Measurements from ENCODE around the gene ENTREP3.

Gene ENTREP3

GRCh38 chr1:155260276-155260675 is 5.0 kb upstream of the ENTREP3 start:
- H3K56ac ChIP-seq (ENCODE audit: low read length), result no peak overlapping the region
- no peak overlapping the region for H3K18ac ChIP-seq (ENCODE audit: low read length)
- H3K4ac ChIP-seq (ENCODE audit: low read depth, low read length), result no peak overlapping the region
- H3K4me1 ChIP-seq (ENCODE audit: control insufficient read depth, low read depth, low read length), result peaks cover 3% of the 10 kb centered on the region
- H3K79me1 ChIP-seq (ENCODE audit: low read length), result peaks cover 5% of the 10 kb centered on the region
- no peak overlapping the region for H3K4me2 ChIP-seq (ENCODE audit: low read length)
- no peak overlapping the region for H3K27ac ChIP-seq (ENCODE audit: low read depth, low read length)
- H3K4me3 ChIP-seq (ENCODE audit: low read length), result no peak overlapping the region
- H2BK120ac ChIP-seq (ENCODE audit: low read depth, low read length), result no peak overlapping the region
- peaks cover 8% of the 10 kb centered on the region for H3K36me3 ChIP-seq (ENCODE audit: control insufficient read depth, insufficient read depth, low read length)
- H3K23ac ChIP-seq (ENCODE audit: low read length), result no peak overlapping the region
- H4K8ac ChIP-seq (ENCODE audit: low read depth, low read length), result no peak overlapping the region
- no peaks in the 10 kb centered on the region for H3K27me3 ChIP-seq (ENCODE audit: insufficient read depth, low read length, poor library complexity)
- WGBS (ENCODE audit: extremely low coverage, insufficient coverage, low lambda C conversion rate), result no CpG with 5 or more reads among the region's 5 CpGs
- H2BK15ac ChIP-seq (replicated peaks; ENCODE audit: low read depth), result no peak overlapping the region
- no peak for DNase-seq
- H2BK5ac ChIP-seq (ENCODE audit: low read length), result no peak overlapping the region
- H3K9ac ChIP-seq (ENCODE audit: low read length), result no peak overlapping the region
- H2AK5ac ChIP-seq (ENCODE audit: low read length), result no peak overlapping the region
- H3K79me2 ChIP-seq (ENCODE audit: control insufficient read depth, insufficient read depth, low read length), result peaks cover 4% of the 10 kb centered on the region
- H4K5ac ChIP-seq (ENCODE audit: low read length), result no peak overlapping the region

DNA sequence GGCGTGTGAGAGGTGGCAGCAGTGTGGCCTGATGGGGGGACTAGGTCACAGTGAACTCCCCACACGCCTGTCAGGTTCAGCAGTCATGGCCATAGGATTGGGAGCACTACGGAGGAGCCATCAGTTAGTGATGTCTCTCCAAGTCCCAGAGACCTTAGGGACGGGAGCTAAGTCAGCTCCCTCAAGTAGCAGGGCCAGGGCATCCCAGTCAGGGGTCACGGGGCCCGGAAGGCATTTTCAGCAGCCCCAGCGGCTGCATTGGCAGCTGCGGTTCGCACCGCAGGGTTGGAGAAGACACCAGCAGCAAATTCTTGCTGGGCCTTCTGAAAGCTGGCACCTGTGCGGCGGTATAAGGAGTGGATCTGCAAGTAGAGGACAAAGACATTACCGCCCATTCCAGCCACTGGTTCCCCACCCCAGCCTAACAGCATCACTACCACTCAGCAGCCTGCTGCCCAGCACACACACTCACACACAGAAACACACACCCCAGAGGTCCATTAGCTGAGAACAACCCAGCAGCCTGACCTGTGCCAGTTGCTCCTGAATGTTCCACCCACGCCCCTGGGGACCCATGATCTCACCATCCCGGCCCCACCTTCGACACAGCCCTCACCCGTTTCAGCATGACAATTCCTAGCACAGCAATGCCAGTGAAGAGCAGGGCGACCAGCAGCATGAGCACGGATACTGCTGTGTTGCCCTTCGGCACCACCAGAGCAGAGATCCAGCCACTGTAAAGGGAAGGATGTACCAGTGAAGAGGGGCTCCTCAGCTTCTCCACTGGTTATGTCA is 972 bp upstream of the ENTREP3 start:
- peaks cover 2% of the 10 kb centered on the region for H3K79me2 ChIP-seq (ENCODE audit: control insufficient read depth, insufficient read depth, low read length)
- no peak overlapping the region for H2AK5ac ChIP-seq (ENCODE audit: low read length)
- no peak overlapping the region for H3K4me3 ChIP-seq (ENCODE audit: low read length)
- H4K8ac ChIP-seq (ENCODE audit: low read depth, low read length), result no peak overlapping the region
- H2BK15ac ChIP-seq (replicated peaks; ENCODE audit: low read depth), result no peak overlapping the region
- no peak overlapping the region for H2BK5ac ChIP-seq (ENCODE audit: low read length)
- H2BK120ac ChIP-seq (ENCODE audit: low read depth, low read length), result no peak overlapping the region
- no CpG with 5 or more reads among the region's 20 CpGs for WGBS (ENCODE audit: extremely low coverage, insufficient coverage, low lambda C conversion rate)
- H3K4ac ChIP-seq (ENCODE audit: low read depth, low read length), result no peak overlapping the region
- peaks cover 3% of the 10 kb centered on the region for H3K36me3 ChIP-seq (ENCODE audit: control insufficient read depth, insufficient read depth, low read length)
- no peak overlapping the region for H3K23ac ChIP-seq (ENCODE audit: low read length)
- peak overlapping the region; percentile 86 for H3K9ac ChIP-seq (ENCODE audit: low read length)
- no peak overlapping the region for H4K5ac ChIP-seq (ENCODE audit: low read length)
- no peaks in the 10 kb centered on the region for H3K27me3 ChIP-seq (ENCODE audit: insufficient read depth, low read length, poor library complexity)
- peaks cover 8% of the 10 kb centered on the region for H3K4me1 ChIP-seq (ENCODE audit: control insufficient read depth, low read depth, low read length)
- peaks cover 8% of the 10 kb centered on the region for H3K79me1 ChIP-seq (ENCODE audit: low read length)
- H3K27ac ChIP-seq (ENCODE audit: low read depth, low read length), result no peak overlapping the region
- H3K4me2 ChIP-seq (ENCODE audit: low read length), result peak overlapping the region; percentile 95
- no peak for DNase-seq
- peak overlapping the region; percentile 95 for H3K56ac ChIP-seq (ENCODE audit: low read length)
- H3K18ac ChIP-seq (ENCODE audit: low read length), result no peak overlapping the region

- Histone ChIP-seq H2BK5ac (ENCODE audit: low read length) (no peak overlapping the region), H3K36me3 (ENCODE audit: control insufficient read depth, insufficient read depth, low read length) (peaks cover 3% of the 10 kb centered on the region), H3K27ac (ENCODE audit: low read depth, low read length) (no peak overlapping the region), H3K79me1 (ENCODE audit: low read length) (peaks cover 4% of the 10 kb centered on the region), H2AK5ac (ENCODE audit: low read length) (peak overlapping the region; percentile 59), H3K23ac (ENCODE audit: low read length) (peak overlapping the region; percentile 85), H3K4me1 (ENCODE audit: control insufficient read depth, low read depth, low read length) (peaks cover 8% of the 10 kb centered on the region), H4K8ac (ENCODE audit: low read depth, low read length) (no peak overlapping the region), H3K56ac (ENCODE audit: low read length) (peak overlapping the region; percentile 95), H2BK120ac (ENCODE audit: low read depth, low read length) (no peak overlapping the region), H3K18ac (ENCODE audit: low read length) (peak overlapping the region; percentile 12), H3K4me3 (ENCODE audit: low read length) (peak overlapping the region; percentile 69), H3K4me2 (ENCODE audit: low read length) (peak overlapping the region; percentile 74), H4K5ac (ENCODE audit: low read length) (no peak overlapping the region), H3K9ac (ENCODE audit: low read length) (peak overlapping the region; percentile 85), H3K27me3 (ENCODE audit: insufficient read depth, low read length, poor library complexity) (no peaks in the 10 kb centered on the region), H3K4ac (ENCODE audit: low read depth, low read length) (peak overlapping the region; percentile 42), H2BK15ac (replicated peaks; ENCODE audit: low read depth) (no peak overlapping the region), H3K79me2 (ENCODE audit: control insufficient read depth, insufficient read depth, low read length) (no peaks in the 10 kb centered on the region)
- DNase-seq, result no peak
- no CpG with 5 or more reads among the region's 35 CpGs for WGBS (ENCODE audit: extremely low coverage, insufficient coverage, low lambda C conversion rate)
Observed at GRCh38 chr1:155254714-155255242, 505 bp downstream of the ENTREP3 start.

- Histone ChIP-seq H3K18ac (ENCODE audit: low read length) (no peak overlapping the region), H3K23ac (ENCODE audit: low read length) (peak overlapping the region; percentile 85), H3K56ac (ENCODE audit: low read length) (peak overlapping the region; percentile 95), H4K8ac (ENCODE audit: low read depth, low read length) (no peak overlapping the region), H3K4me3 (ENCODE audit: low read length) (no peak overlapping the region), H2BK15ac (replicated peaks; ENCODE audit: low read depth) (no peak overlapping the region), H3K4me1 (ENCODE audit: control insufficient read depth, low read depth, low read length) (peaks cover 8% of the 10 kb centered on the region), H2BK120ac (ENCODE audit: low read depth, low read length) (no peak overlapping the region), H3K9ac (ENCODE audit: low read length) (peak overlapping the region; percentile 85), H3K36me3 (ENCODE audit: control insufficient read depth, insufficient read depth, low read length) (peaks cover 3% of the 10 kb centered on the region), H2BK5ac (ENCODE audit: low read length) (no peak overlapping the region), H3K27me3 (ENCODE audit: insufficient read depth, low read length, poor library complexity) (no peaks in the 10 kb centered on the region), H4K5ac (ENCODE audit: low read length) (no peak overlapping the region), H3K79me1 (ENCODE audit: low read length) (peaks cover 4% of the 10 kb centered on the region), H2AK5ac (ENCODE audit: low read length) (peak overlapping the region; percentile 59), H3K79me2 (ENCODE audit: control insufficient read depth, insufficient read depth, low read length) (no peaks in the 10 kb centered on the region), H3K27ac (ENCODE audit: low read depth, low read length) (no peak overlapping the region), H3K4me2 (ENCODE audit: low read length) (peak overlapping the region; percentile 74), H3K4ac (ENCODE audit: low read depth, low read length) (no peak overlapping the region)
- no CpG with 5 or more reads among the region's 12 CpGs for WGBS (ENCODE audit: extremely low coverage, insufficient coverage, low lambda C conversion rate)
- DNase-seq, result no peak
Observed at GRCh38 chr1:155254228-155254713, 1.0 kb downstream of the ENTREP3 start.

DNA sequence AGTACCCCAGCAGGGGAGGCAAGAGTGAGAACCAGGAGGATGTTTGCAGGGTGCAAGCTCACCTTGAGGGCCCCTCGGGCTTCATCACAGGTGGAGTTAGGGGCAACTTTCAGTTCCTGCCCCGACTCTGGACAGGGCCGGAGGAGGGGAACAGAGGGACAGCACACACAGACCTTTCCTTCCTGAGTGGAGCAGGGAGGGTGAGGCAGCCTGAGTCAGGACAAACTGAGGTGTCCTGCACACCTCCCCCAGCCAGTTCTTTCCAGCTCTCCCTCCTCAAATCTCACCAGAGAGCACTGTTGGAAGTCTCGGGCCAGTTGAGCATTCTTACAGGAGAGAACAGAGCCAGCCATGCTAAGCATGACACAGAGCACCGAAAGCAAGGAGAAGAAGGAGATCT is 1.5 kb downstream of the ENTREP3 start:
- DNase-seq, result no peak

More for the DNA sequence above, 1.5 kb downstream of the ENTREP3 start:
- no CpG with 5 or more reads among the region's 5 CpGs for WGBS (ENCODE audit: extremely low coverage, insufficient coverage, low lambda C conversion rate)
- peaks cover 4% of the 10 kb centered on the region for H3K79me1 ChIP-seq (ENCODE audit: low read length)
- H3K56ac ChIP-seq (ENCODE audit: low read length), result peak overlapping the region; percentile 59
- H3K36me3 ChIP-seq (ENCODE audit: control insufficient read depth, insufficient read depth, low read length), result peaks cover 3% of the 10 kb centered on the region
- H3K4me2 ChIP-seq (ENCODE audit: low read length), result peak overlapping the region; percentile 14
- H2BK120ac ChIP-seq (ENCODE audit: low read depth, low read length), result no peak overlapping the region
- H3K9ac ChIP-seq (ENCODE audit: low read length), result peak overlapping the region; percentile 85
- peaks cover 8% of the 10 kb centered on the region for H3K4me1 ChIP-seq (ENCODE audit: control insufficient read depth, low read depth, low read length)
- no peak overlapping the region for H4K5ac ChIP-seq (ENCODE audit: low read length)
- H3K27me3 ChIP-seq (ENCODE audit: insufficient read depth, low read length, poor library complexity), result no peaks in the 10 kb centered on the region
- peak overlapping the region; percentile 31 for H3K23ac ChIP-seq (ENCODE audit: low read length)
- H3K4me3 ChIP-seq (ENCODE audit: low read length), result no peak overlapping the region
- H3K79me2 ChIP-seq (ENCODE audit: control insufficient read depth, insufficient read depth, low read length), result no peaks in the 10 kb centered on the region
- no peak overlapping the region for H4K8ac ChIP-seq (ENCODE audit: low read depth, low read length)
- no peak overlapping the region for H3K27ac ChIP-seq (ENCODE audit: low read depth, low read length)
- H2BK15ac ChIP-seq (replicated peaks; ENCODE audit: low read depth), result no peak overlapping the region
- H3K4ac ChIP-seq (ENCODE audit: low read depth, low read length), result no peak overlapping the region
- peak overlapping the region; percentile 6 for H2AK5ac ChIP-seq (ENCODE audit: low read length)
- no peak overlapping the region for H3K18ac ChIP-seq (ENCODE audit: low read length)
- H2BK5ac ChIP-seq (ENCODE audit: low read length), result no peak overlapping the region

All from mesendoderm (in vitro differentiated cells).